H1 (cell line): ENCODE data around the gene PTPN1. TPM values are rescaled to one million over a fixed set of nuclear protein-coding genes. Genes with fewer than 3 reads are reported as not detected.

Experiments
- CTCF ChIA-PET: fragments of 300-600 bp; sonication (Branson Sonifier 250); formaldehyde crosslinking; loops from one replicate; lab custom pipeline; 2021; ENCODE audit not compliant: partially characterized antibody; lab: Charles Lee
- POLR2A ChIA-PET: fragments of 300-600 bp; sonication (Branson Sonifier 250); formaldehyde crosslinking; loops from one replicate; lab custom pipeline; 2021; ENCODE audit warnings: inconsistent platforms; ENCODE audit not compliant: partially characterized antibody; lab: Charles Lee
- DNase-seq, 2 experiments: peaks; one replicate each; pipeline versions ENCODE4 v3.0.0 to v3.0.0-alpha.2; 2010 to 2022; ENCODE audit warnings: low spot score in 2 of 2, low read depth in 1 of 2, mixed read lengths in 1 of 2
- FAIRE-seq: peaks from 2 replicates; lab custom pipeline; 2011; peaks lifted over from hg19 to GRCh38; lab: Jason Lieb, UNC
- H2AFZ ChIP-seq: 2 replicates; pipeline ENCODE4 v1.8.1; 2012; ENCODE audit warnings: low read length, inconsistent platforms
- H2AK5ac ChIP-seq: 2 replicates; pipeline ENCODE4 v1.6.1; 2013; ENCODE audit warnings: low read depth, low read length
- H2BK120ac ChIP-seq: replicated peaks from 2 replicates; pipeline ENCODE3; 2013; ENCODE audit warnings: low read depth, low read length, inconsistent platforms
- H2BK12ac ChIP-seq: 2 replicates; pipeline ENCODE4 v1.6.1; 2013; ENCODE audit warnings: low read depth, low read length
- H2BK15ac ChIP-seq: 2 replicates; pipeline ENCODE4 v1.6.1; 2013; ENCODE audit warnings: low read length
- H2BK20ac ChIP-seq: 2 replicates; pipeline ENCODE4 v1.6.1; 2013; ENCODE audit warnings: low read length
- H2BK5ac ChIP-seq: 2 replicates; pipeline ENCODE4 v1.6.1; 2013; ENCODE audit warnings: low read depth, low read length
- H3K14ac ChIP-seq: 2 replicates; pipeline ENCODE4 v1.6.1; 2013; ENCODE audit warnings: inconsistent platforms; ENCODE audit not compliant: insufficient read length
- H3K18ac ChIP-seq: 2 replicates; pipeline ENCODE4 v1.6.1; 2013; ENCODE audit warnings: low read length; ENCODE audit errors: extremely low read depth
- H3K23ac ChIP-seq: 2 replicates; pipeline ENCODE4 v1.6.1; 2013; ENCODE audit warnings: inconsistent platforms; ENCODE audit not compliant: insufficient read length
- H3K23me2 ChIP-seq: 2 replicates; pipeline ENCODE4 v1.6.1; 2013; ENCODE audit warnings: low read depth, low read length
- H3K27ac ChIP-seq: 2 replicates; pipeline ENCODE4 v1.6.1; 2011; ENCODE audit warnings: low read depth, low read length, inconsistent platforms
- H3K27me3 ChIP-seq, 4 experiments: replicated peaks in 1 of 4; 1 replicate in 1 of 4; 2 replicates in 3 of 4; pipeline versions ENCODE4 v1.6.1 to v1.8.1; 2011 to 2013; ENCODE audit warnings: low read length in 3 of 4, mild to moderate bottlenecking in 3 of 4, inconsistent platforms in 2 of 4, mixed read lengths in 2 of 4, moderate library complexity in 1 of 4; ENCODE audit not compliant: control insufficient read depth in 3 of 4, insufficient read depth in 3 of 4; ENCODE audit errors: extremely low read depth in 1 of 4
- H3K36me3 ChIP-seq, 4 experiments: 2 replicates each; pipeline versions ENCODE4 v1.6.1 to v1.8.1; 2011 to 2013; ENCODE audit warnings: mild to moderate bottlenecking in 4 of 4, low read length in 3 of 4, moderate library complexity in 2 of 4, control low read depth in 1 of 4, inconsistent platforms in 1 of 4; ENCODE audit not compliant: insufficient read depth in 4 of 4, control insufficient read depth in 2 of 4
- H3K4ac ChIP-seq: replicated peaks from 2 replicates; pipeline ENCODE3; 2013; ENCODE audit warnings: low read length, low read depth, mixed read lengths, inconsistent platforms; ENCODE audit not compliant: insufficient read length
- H3K4me1 ChIP-seq, 4 experiments: replicated peaks in 1 of 4; 1 replicate in 1 of 4; 2 replicates in 3 of 4; pipeline versions ENCODE4 v1.6.1 to v1.8.1; 2011 to 2013; ENCODE audit warnings: low read length in 3 of 4, inconsistent platforms in 2 of 4, mixed read lengths in 1 of 4; ENCODE audit not compliant: insufficient read depth in 4 of 4, control insufficient read depth in 3 of 4
- H3K4me2 ChIP-seq, 2 experiments: 2 replicates each; pipeline versions ENCODE4 v1.6.1 to v1.8.1; 2011 to 2013; ENCODE audit warnings: low read depth in 2 of 2, low read length in 2 of 2, control low read depth in 1 of 2, inconsistent platforms in 1 of 2, mild to moderate bottlenecking in 1 of 2; ENCODE audit not compliant: insufficient read depth in 1 of 2
- H3K4me3 ChIP-seq, 4 experiments: fragments of 200-600, 300-600 bp in 1 of 4; sonication (generic), shearing (Covaris generic), sonication (Bioruptor Twin) in 1 of 4; 2 replicates each; pipeline versions ENCODE4 v1.5.1 to v1.8.1; 2011 to 2016; ENCODE audit warnings: low read length in 4 of 4, low read depth in 3 of 4, control low read depth in 2 of 4, inconsistent platforms in 2 of 4, mild to moderate bottlenecking in 2 of 4, mixed read lengths in 1 of 4, moderate library complexity in 1 of 4; ENCODE audit not compliant: insufficient read depth in 2 of 4; ENCODE audit errors: extremely low read depth in 1 of 4
- H3K56ac ChIP-seq: replicated peaks from 2 replicates; pipeline ENCODE3; 2013; ENCODE audit warnings: low read depth, mild to moderate bottlenecking, mixed read lengths, low read length, inconsistent platforms; ENCODE audit not compliant: insufficient read length
- H3K79me1 ChIP-seq: 2 replicates; pipeline ENCODE4 v1.6.1; 2013; ENCODE audit warnings: low read depth, low read length, control low read depth
- H3K79me2 ChIP-seq, 2 experiments: 2 replicates each; pipeline versions ENCODE4 v1.6.1 to v1.8.1; 2012 to 2013; ENCODE audit warnings: low read length in 2 of 2, mild to moderate bottlenecking in 2 of 2, inconsistent platforms in 1 of 2; ENCODE audit not compliant: insufficient read depth in 2 of 2, control insufficient read depth in 1 of 2
- H3K9ac ChIP-seq, 4 experiments: replicated peaks in 1 of 4; 1 replicate in 1 of 4; 2 replicates in 3 of 4; pipeline versions ENCODE4 v1.6.1 to v1.8.1; 2011 to 2013; ENCODE audit warnings: low read depth in 3 of 4, low read length in 3 of 4, control low read depth in 2 of 4, mild to moderate bottlenecking in 2 of 4, moderate library complexity in 2 of 4, inconsistent platforms in 1 of 4; ENCODE audit errors: extremely low read depth in 1 of 4
- H3K9me3 ChIP-seq, 2 experiments: 2 replicates each; pipeline versions ENCODE4 v1.6.1 to v1.8.1; 2012 to 2013; ENCODE audit warnings: mild to moderate bottlenecking in 2 of 2, moderate library complexity in 2 of 2, control low read depth in 1 of 2, inconsistent platforms in 1 of 2, low read depth in 1 of 2, low read length in 1 of 2, mixed read lengths in 1 of 2; ENCODE audit not compliant: insufficient read depth in 2 of 2
- H4K20me1 ChIP-seq, 2 experiments: replicated peaks in 1 of 2; 2 replicates each; pipeline versions ENCODE3 to v1.8.1; 2011 to 2013; ENCODE audit warnings: inconsistent platforms in 2 of 2, low read length in 2 of 2, mild to moderate bottlenecking in 1 of 2; ENCODE audit not compliant: insufficient read depth in 2 of 2, control insufficient read depth in 1 of 2
- H4K5ac ChIP-seq: 2 replicates; pipeline ENCODE4 v1.6.1; 2013; ENCODE audit warnings: low read length, low read depth, mixed read lengths, inconsistent platforms; ENCODE audit not compliant: insufficient read length
- H4K8ac ChIP-seq: 2 replicates; pipeline ENCODE4 v1.8.0; 2013; ENCODE audit warnings: mild to moderate bottlenecking, moderate library complexity, low read length, inconsistent platforms; ENCODE audit not compliant: insufficient read depth; ENCODE audit errors: extremely low read depth
- H4K91ac ChIP-seq: replicated peaks from 2 replicates; pipeline ENCODE3; 2013; ENCODE audit warnings: low read length, mixed read lengths, inconsistent platforms; ENCODE audit not compliant: insufficient read length
- BCL11A ChIP-seq, 2 experiments: IDR thresholded peaks; one replicate each; pipeline ENCODE4 v1.6.1; 2011; ENCODE audit warnings: low read depth in 2 of 2, low read length in 2 of 2, mild to moderate bottlenecking in 2 of 2
- CBX8 ChIP-seq: fragments of 300-800, 300-1000 bp; sonication (generic); IDR thresholded peaks from 2 replicates; pipeline ENCODE4 v1.7.1; 2016; ENCODE audit warnings: low read depth, low read length, borderline replicate concordance
- CEBPB ChIP-seq: IDR thresholded peaks from 2 replicates; pipeline ENCODE4 v1.6.1; 2012; ENCODE audit warnings: low read depth, low read length
- CHD1 ChIP-seq: IDR thresholded peaks from 2 replicates; pipeline ENCODE4 v1.6.1; 2012; ENCODE audit warnings: low read depth, low read length, improper control_type of control experiment
- EZH2 ChIP-seq: fragments of 200-600 bp; sonication (generic); IDR thresholded peaks from 2 replicates; pipeline ENCODE4 v1.7.1; 2012; ENCODE audit warnings: low read depth, mild to moderate bottlenecking, moderate library complexity, low read length, inconsistent platforms; ENCODE audit not compliant: severe bottlenecking
- KDM4A ChIP-seq: IDR thresholded peaks from one replicate; pipeline ENCODE4 v1.7.1; 2012; ENCODE audit warnings: low read depth, mild to moderate bottlenecking, moderate library complexity, low read length, inconsistent platforms; ENCODE audit not compliant: severe bottlenecking
- PHF8 ChIP-seq: fragments of 200-600 bp; sonication (generic); conservative IDR thresholded peaks from 2 replicates; pipeline ENCODE4 v1.7.1; 2012; ENCODE audit warnings: low read depth, mild to moderate bottlenecking, inconsistent platforms, low read length, moderate library complexity
- POLR2A ChIP-seq, 2 experiments: IDR thresholded peaks; 1 replicate in 1 of 2; 2 replicates in 1 of 2; pipeline ENCODE4 v1.6.1; 2011; ENCODE audit warnings: low read depth in 2 of 2, low read length in 2 of 2, mild to moderate bottlenecking in 2 of 2; ENCODE audit errors: control extremely low read depth in 1 of 2
- RBBP5 ChIP-seq: IDR thresholded peaks from 2 replicates; pipeline ENCODE4 v1.7.1; 2012; ENCODE audit warnings: low read depth, mild to moderate bottlenecking, inconsistent platforms, low read length, moderate library complexity, borderline replicate concordance
- SRF ChIP-seq: IDR thresholded peaks from 2 replicates; pipeline ENCODE4 v1.6.1; 2011; ENCODE audit warnings: mild to moderate bottlenecking, low read depth, low read length, moderate library complexity
- SUZ12 ChIP-seq: fragments of 200-600 bp; sonication (generic); IDR thresholded peaks from 2 replicates; pipeline ENCODE4 v1.6.1; 2012; ENCODE audit warnings: mild to moderate bottlenecking, inconsistent platforms, low read length, moderate library complexity, mixed read lengths
- TAF7 ChIP-seq: optimal IDR thresholded peaks from 2 replicates; pipeline ENCODE3; 2011; ENCODE audit warnings: low read depth, mild to moderate bottlenecking, inconsistent platforms, low read length, moderate library complexity, borderline replicate concordance
- TBP ChIP-seq: IDR thresholded peaks from 2 replicates; pipeline ENCODE4 v1.6.1; 2011; ENCODE audit warnings: low read depth, low read length, improper control_type of control experiment
- WGBS, 2 experiments: shearing (Covaris generic) in 1 of 2; methylation state at CpG; one replicate each; pipeline versions ENCODE4 v1.1.6 to v1.1.7; 2013 to 2015; ENCODE audit warnings: low lambda C conversion rate in 2 of 2, mixed read lengths in 2 of 2, inconsistent platforms in 1 of 2, low coverage in 1 of 2, missing lambda C conversion rate in 1 of 2; ENCODE audit not compliant: insufficient replicate concordance in 2 of 2, insufficient coverage in 1 of 2, insufficient read length in 1 of 2; ENCODE audit errors: extremely low coverage in 1 of 2, missing lambda C conversion rate in 1 of 2; 5-methylcytosine and 5-hydroxymethylcytosine counted together
- polyA plus RNA-seq, 7 experiments: library from polyadenylated mRNA; depleted of rRNA in 3 of 7; stranded (reverse) in 5 of 7; unstranded in 2 of 7; fragments of >200 nt in 5 of 7; fragments of 200-250 nt in 2 of 7; gene quantifications; 1 replicate in 5 of 7; 2 replicates in 1 of 7; 4 replicates in 1 of 7; pipeline versions ENCODE4 v1.2.1 to v1.2.3, GENCODE V29; 2011 to 2013; ENCODE audit warnings: missing spikeins in 2 of 7, mixed read lengths in 2 of 7
- total RNA-seq: library from RNA; stranded (reverse); fragmentation: NEBNext Ultra II Directional; extraction: Animal tissue kit (Norgen Biotek cat#: 25700); gene quantifications from 2 replicates; pipeline ENCODE4 v1.2.1, GENCODE V29; 2021

The PTPN1 gene
- total and polyA plus RNA-seq, 2 of the 8 experiments (the other 6 are each of a cell fraction or from before 2014, with no cell fraction given) = 18.6 to 32.1 TPM

GRCh38 chr20:50481741-50482140, 28.4 kb upstream of the PTPN1 start:
- H3K4me2 ChIP-seq = no peak overlapping the region
- no peak overlapping the region for H2BK5ac ChIP-seq
- H4K20me1 ChIP-seq = no peaks in the 10 kb centered on the region
- no peak overlapping the region for H3K23ac ChIP-seq
- H3K27ac ChIP-seq = no peak overlapping the region
- H3K4ac ChIP-seq = no peak overlapping the region
- H2AFZ ChIP-seq = no peak overlapping the region
- H3K23me2 ChIP-seq = no peaks in the 10 kb centered on the region; the same call in 1 of the 2 replicates
- no peak overlapping the region for H3K14ac ChIP-seq
- H3K79me1 ChIP-seq = no peaks in the 10 kb centered on the region
- ChIA-PET POLR2A (interaction anchor here (1.2 kb wide), 1 partner anchor 29 kb away, joined by 3 read pairs; the partner anchor contains the start of gene PTPN1), CTCF (interaction anchor here (1.3 to 2.7 kb wide), 3 partner anchors 11 to 106 kb away, joined by 6 to 11 read pairs (median 8); no protein-coding TSS in a partner anchor)
- H3K18ac ChIP-seq = no peak overlapping the region
- H4K91ac ChIP-seq = no peak overlapping the region
- no peak overlapping the region for H2BK120ac ChIP-seq
- 71% methylated on average over 3 of the region's 3 CpGs; no CpG with 5 or more reads in 1 of the 2 experiments for WGBS, 2 experiments
- no peak overlapping the region for H3K4me3 ChIP-seq
- H2BK20ac ChIP-seq = no peak overlapping the region
- no peak overlapping the region for H3K56ac ChIP-seq
- H3K4me1 ChIP-seq = no peaks in the 10 kb centered on the region
- H2BK12ac ChIP-seq = no peak overlapping the region
- no peak overlapping the region for H2BK15ac ChIP-seq
- H3K9ac ChIP-seq = no peak overlapping the region
- FAIRE-seq (no peak), DNase-seq (no peak)
- H3K79me2 ChIP-seq = no peaks in the 10 kb centered on the region
- H3K36me3 ChIP-seq = no peaks in the 10 kb centered on the region
- no peak overlapping the region for H4K8ac ChIP-seq
- no peak overlapping the region for H2AK5ac ChIP-seq
- TF ChIP-seq TAF7 = no peak
- no peak for TF ChIP-seq CBX8
- no peak for TF ChIP-seq CHD1
- TF ChIP-seq SUZ12 = no peak
- TF ChIP-seq SRF = no peak
- no peak for TF ChIP-seq TBP
- TF ChIP-seq CEBPB = no peak
- no peak for TF ChIP-seq BCL11A (IDR thresholded peaks at IDR 0.05; ENCODE audit: low read depth in 2 of 2, low read length in 2 of 2)
- TF ChIP-seq EZH2 = no peak
- no peak for TF ChIP-seq KDM4A
- TF ChIP-seq RBBP5 = no peak
- no peak for TF ChIP-seq POLR2A (IDR thresholded peaks at IDR 0.05; ENCODE audit: control extremely low read depth in 1 of 2, low read depth in 2 of 2, low read length in 2 of 2)
- no peak for TF ChIP-seq PHF8
- H3K27me3 ChIP-seq = no peaks in the 10 kb centered on the region
- H4K5ac ChIP-seq = no peak overlapping the region
- 0 out of 4 replicates have a peak, but pooled peaks cover 0 to 3% of the 10 kb centered on the region in 2 experiments for H3K9me3 ChIP-seq
